GM21529 (cell line): ENCODE data around the gene ZIC1.

Experiments used
- ATAC-seq: cut with Tn5 transposase; IDR thresholded peaks from one replicate; pipeline ENCODE4 v1.9.1; 2021; ENCODE audit not compliant: unreplicated experiment

Gene ZIC1

GRCh38 chr3:147409143-147410115 lies at the start of gene ZIC1:
ZIC1 (plus strand) TSS chr3:147409365; CDS start chr3:147410113, 748 bp downstream.
- no peak for ATAC-seq

GRCh38 chr3:147360051-147360439 lies 49.1 kb upstream of the ZIC1 start:
- no peak for ATAC-seq

- ATAC-seq, result no peak
Observed at GRCh38 chr3:147360646-147361453, 48.3 kb upstream of the ZIC1 start.

DNA sequence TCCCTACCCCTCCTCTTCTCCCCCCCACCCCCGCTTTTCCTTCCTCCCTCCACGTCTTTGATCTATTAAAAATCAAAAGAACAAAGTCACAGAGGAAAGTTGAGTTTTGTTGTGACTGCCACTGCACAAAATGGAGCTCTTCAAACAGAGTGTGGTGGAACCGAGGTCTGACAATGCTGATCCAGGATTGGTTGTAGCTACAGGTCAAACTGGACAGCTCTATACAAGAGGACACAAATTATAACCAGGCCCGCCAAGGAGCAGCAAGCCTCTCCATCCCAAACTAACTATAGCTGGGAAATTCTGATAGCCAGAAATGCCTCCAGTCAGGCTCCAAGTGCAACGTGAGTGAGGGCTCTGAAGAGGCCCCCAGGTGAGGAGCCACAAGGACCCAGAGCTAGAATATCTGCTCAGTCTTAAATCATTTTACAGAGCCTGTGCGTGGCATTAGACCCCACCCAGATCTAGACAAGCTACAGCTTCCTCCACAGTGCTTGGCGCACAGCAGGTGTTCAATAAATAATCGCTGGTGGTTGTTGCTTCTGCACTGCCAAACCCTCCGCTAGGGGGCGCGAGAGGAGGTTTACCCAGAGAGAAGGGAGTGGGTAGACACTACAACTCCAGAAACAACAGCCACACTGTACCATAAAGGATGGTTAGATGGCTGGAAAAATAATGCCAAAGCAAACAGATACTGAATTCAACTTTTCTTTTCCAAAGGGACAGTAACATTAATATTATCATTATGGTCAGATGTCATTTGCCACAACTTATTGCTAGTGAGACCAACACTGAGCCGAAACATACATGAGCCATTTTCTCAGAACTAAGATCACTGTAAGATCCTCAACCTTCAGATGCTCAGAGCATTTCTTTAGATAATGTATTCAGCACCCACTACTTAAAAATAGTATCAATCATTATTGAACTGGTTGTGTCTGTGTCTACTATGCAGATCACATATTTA lies 47.4 kb upstream of the ZIC1 start:
- ATAC-seq, result peak; percentile 84

- no peak for ATAC-seq
Observed at GRCh38 chr3:147364771-147365170, 44.4 kb upstream of the ZIC1 start.

DNA sequence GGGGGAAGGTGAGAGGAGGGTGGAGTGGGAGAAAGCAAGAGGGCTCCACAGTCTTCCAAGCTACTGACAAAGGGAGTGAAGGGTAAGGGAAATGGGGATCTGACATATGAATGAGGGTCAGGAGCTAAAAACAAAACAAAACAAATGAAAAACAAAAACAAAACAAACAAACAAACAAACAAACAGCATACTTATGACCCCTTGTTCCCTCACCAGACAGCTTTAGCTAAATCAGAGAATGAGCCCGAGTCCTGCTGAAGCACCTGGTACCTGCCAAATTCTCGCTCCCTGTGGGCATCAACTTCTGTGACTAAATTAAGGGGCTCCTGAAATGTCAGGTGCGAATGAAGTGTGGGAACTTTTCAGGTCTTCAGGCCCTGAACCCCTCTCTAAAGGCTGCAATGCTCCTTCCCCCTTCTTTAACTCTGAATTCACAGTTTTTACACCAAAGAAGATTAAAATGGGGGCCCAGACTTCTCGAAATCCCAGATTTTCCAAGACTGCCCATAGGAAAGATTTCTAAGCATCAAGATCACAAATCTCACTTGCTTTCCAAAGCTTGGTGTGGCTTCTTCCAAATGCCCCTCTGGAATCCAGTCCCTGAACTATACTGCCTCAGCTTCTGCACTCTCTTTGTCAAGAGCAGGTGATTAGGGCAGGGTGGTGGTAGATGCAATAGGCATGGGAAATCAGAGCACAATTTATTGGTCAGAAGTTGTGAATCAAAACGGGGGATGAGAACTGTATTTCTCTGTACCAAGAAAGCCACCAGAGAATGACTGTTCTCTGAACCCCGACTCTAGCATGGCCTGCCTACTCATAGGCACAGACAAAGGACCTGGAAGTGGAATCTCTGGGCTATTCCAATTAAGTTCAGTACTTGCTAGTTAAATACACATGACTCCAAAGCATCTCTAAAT lies 43.7 kb upstream of the ZIC1 start:
- ATAC-seq, result no peak

DNA sequence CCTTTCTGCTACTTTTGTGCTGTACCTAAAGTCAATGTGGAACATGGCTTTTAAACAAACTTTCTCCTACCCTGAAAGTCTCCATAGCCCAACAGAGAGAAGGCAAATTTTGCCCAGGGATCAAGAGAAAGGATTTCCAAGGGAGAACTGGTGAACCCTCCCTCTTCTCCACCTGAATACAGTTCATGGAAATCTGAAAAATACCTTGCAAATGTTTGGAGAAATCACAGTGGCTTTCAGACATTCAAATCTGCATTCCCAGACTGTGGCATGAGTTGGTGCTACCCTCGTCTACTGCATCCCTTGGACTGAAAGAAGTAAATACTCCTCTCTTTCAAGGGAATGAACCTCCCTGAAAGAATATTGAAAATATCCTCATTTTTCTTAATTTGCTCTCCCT lies 41.5 kb upstream of the ZIC1 start:
- ATAC-seq, result no peak

DNA sequence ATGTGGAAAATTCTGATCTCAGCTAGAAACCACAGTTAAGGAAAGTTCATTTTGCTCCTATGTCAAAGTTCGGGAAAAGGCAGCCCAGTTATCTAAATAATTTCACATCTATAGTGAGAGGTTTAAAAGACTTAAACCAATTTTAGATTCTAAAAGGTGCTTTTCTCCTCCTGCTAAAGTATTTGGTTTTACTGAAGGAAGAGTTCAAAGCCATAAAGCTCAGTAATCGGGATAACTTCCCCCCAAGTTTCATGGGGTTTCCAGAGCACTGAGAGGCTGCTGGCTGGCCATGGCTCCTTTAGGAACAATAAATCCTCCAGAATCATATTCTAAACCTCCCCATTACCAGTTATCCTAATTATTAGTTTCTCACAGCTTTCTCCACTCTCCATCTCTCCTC lies 41.0 kb upstream of the ZIC1 start:
- ATAC-seq, result no peak

GRCh38 chr3:147368561-147369221 lies 40.5 kb upstream of the ZIC1 start:
- no peak for ATAC-seq

- no peak for ATAC-seq
Observed at GRCh38 chr3:147369231-147369630, 39.9 kb upstream of the ZIC1 start.

- ATAC-seq, result no peak
Observed at GRCh38 chr3:147369661-147370123, 39.5 kb upstream of the ZIC1 start.

GRCh38 chr3:147370349-147370748 lies 38.8 kb upstream of the ZIC1 start:
- ATAC-seq, result no peak

- no peak for ATAC-seq
Observed at GRCh38 chr3:147371140-147371539, 38.0 kb upstream of the ZIC1 start.

DNA sequence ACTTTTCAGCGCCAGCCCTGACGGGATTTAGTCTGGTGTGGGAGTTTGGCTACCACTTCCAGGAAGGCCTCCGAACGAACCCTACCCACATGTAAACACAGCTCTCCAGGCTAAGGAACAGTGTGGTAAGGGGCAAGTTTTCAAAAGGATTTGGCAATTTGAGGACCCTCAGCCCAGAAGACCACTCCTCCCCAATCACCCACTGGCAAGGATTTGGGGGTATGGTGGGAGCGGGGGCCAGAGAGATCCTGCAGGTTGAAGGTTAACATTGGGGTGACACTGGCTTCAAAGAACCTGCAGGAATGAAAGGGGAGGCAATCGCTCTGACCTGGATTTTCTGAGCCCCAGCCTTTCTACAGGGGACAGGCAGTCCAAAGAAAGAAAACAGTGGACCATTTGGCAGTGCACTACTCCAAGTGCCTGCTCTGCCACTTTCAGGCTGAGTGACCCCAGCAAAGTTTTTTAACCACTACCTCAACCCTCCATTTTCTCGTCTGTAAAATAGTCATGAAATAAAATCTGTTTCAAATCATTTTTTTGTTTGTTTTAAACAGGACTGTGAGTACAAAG lies 37.3 kb upstream of the ZIC1 start:
- no peak for ATAC-seq

DNA sequence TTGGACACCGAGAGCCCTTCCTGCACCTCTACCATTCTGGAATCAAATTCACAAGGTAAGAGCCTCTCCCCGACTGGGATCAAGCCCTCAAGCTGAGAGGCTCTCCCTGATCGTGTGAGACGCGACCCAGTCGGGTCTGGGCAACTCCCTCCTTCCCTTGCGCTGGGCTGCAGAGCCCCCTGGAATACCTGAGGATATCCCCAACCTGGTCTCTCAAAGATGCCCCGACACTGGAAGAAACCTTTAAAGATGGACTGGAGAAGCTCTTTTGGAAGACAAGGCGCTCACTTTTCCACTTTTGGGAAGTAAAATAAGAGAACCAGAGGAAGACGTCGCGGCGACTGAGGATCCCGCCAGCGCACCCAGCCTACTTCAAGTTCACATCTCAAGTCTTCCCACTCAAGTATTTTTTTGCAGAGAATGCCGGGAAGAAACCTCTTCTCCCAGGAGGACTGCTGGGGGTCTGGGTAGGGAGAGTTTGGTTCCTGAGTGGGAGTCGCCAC lies 36.6 kb upstream of the ZIC1 start:
- no peak for ATAC-seq

DNA sequence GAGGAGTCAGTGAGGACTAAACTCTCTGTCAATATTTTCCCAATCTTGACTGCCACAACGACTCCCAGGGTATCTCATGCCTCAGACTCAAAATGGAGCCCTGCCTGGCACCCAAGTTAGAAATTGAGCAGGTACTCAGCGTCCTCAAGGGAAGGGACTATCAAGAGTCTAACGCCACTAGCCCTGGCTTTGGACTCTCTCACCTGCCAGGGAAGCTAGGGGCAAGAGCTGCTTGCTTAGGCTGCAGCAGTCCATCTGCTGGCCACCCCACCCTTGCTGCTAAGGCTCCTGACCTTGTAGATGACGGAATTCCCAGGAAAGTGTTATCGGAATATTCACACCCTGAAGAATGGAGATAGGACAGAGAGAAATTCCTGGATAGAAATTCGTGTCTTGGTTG lies 35.9 kb upstream of the ZIC1 start:
- ATAC-seq, result no peak

GRCh38 chr3:147377412-147378367 lies 31.5 kb upstream of the ZIC1 start:
- ATAC-seq, result no peak
